Epithelial cell of esophagus (primary cell): Measurements from ENCODE around the gene SWSAP1.

ENCODE experiments used
- DNase-seq: peaks from one replicate; pipeline ENCODE4 v3.0.0; 2010; ENCODE audit warnings: low read depth
- H3K4me3 ChIP-seq: 2 replicates; pipeline ENCODE4 v1.5.1; 2011; ENCODE audit warnings: mild to moderate bottlenecking, low read length, control low read depth
- TF ChIP-seq, protein P1 (sequence below): IDR thresholded peaks from 2 replicates; pipeline ENCODE4 v1.5.1; 2011; ENCODE audit warnings: low read depth, mild to moderate bottlenecking, low read length, control low read depth, inconsistent platforms; ENCODE audit not compliant: insufficient read depth; ENCODE audit errors: missing control alignments

Gene SWSAP1

GRCh38 chr19:11356074-11356397 is 18.4 kb upstream of the SWSAP1 start:
- TF ChIP-seq, protein P1, sequence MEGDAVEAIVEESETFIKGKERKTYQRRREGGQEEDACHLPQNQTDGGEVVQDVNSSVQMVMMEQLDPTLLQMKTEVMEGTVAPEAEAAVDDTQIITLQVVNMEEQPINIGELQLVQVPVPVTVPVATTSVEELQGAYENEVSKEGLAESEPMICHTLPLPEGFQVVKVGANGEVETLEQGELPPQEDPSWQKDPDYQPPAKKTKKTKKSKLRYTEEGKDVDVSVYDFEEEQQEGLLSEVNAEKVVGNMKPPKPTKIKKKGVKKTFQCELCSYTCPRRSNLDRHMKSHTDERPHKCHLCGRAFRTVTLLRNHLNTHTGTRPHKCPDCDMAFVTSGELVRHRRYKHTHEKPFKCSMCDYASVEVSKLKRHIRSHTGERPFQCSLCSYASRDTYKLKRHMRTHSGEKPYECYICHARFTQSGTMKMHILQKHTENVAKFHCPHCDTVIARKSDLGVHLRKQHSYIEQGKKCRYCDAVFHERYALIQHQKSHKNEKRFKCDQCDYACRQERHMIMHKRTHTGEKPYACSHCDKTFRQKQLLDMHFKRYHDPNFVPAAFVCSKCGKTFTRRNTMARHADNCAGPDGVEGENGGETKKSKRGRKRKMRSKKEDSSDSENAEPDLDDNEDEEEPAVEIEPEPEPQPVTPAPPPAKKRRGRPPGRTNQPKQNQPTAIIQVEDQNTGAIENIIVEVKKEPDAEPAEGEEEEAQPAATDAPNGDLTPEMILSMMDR = no peak
- no peak for DNase-seq
- peak overlapping the region; percentile 63 for H3K4me3 ChIP-seq

DNA sequence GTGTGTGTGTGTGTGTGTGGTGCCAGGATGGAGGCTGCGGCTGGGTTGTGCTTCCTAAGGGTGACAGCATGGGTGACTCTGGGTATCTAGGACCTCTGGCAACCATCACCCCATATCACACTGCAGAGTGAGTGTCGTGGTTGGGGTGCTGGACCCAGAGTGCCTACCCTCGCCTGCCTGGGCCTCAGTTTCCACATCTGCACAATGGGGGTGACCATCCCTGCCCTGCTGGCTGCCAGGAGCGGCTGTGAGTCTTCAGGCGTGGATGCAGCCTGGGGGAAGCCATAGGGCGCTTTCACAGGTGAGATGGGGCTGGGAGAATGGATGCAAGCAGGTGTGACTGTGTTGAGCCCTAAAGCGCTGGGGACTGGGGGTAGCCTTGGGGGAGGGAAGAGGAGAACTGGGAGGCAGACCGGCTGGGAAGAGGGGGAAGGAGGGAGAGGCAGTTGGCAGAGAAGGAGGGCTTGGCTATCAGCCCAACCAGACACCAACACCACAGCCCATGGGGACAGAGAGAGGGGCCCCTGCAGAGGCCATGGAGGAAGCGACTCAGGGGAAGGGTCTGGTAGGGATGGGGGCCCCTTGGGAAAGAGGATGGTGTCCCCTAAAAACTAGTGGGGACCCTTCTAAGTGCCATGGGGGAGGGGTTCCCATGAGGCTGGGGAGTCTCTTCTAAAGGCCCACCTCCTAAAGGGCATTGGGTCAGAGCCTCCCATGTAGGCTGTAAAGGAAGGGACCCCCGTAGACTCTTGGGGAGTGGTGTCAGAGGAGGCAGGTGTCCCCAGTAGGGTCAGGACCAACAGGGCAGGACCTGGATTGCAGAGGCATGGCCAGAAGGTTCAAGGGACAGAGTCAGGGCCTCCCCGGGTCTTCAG is 17.6 kb upstream of the SWSAP1 start:
- H3K4me3 ChIP-seq = no peak overlapping the region
- TF ChIP-seq, protein P1 = no peak
- no peak for DNase-seq

DNA sequence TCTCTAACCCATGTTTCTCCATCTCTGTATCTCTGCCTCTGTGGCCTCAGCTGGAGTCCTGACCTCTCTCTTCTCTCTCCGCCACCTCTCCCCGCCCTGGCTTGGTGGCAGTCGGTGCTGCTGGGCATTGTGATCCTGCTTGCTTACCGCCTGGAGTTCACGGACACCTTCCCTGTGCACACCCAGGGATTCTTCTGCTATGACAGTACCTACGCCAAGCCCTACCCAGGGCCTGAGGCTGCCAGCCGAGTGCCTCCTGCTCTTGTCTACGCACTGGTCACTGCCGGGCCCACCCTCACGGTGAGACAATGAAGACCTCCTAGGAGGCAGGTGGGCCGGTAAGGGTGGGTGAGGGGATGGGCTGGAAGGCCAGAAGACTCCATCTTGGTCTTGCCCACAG is 15.0 kb upstream of the SWSAP1 start:
- no peak overlapping the region for H3K4me3 ChIP-seq
- DNase-seq = peak; percentile 53
- TF ChIP-seq, protein P1 = no peak

GRCh38 chr19:11361037-11361770 is 13.3 kb upstream of the SWSAP1 start:
- DNase-seq = peak; percentile 38
- no peak overlapping the region for H3K4me3 ChIP-seq
- TF ChIP-seq, protein P1 = no peak

DNA sequence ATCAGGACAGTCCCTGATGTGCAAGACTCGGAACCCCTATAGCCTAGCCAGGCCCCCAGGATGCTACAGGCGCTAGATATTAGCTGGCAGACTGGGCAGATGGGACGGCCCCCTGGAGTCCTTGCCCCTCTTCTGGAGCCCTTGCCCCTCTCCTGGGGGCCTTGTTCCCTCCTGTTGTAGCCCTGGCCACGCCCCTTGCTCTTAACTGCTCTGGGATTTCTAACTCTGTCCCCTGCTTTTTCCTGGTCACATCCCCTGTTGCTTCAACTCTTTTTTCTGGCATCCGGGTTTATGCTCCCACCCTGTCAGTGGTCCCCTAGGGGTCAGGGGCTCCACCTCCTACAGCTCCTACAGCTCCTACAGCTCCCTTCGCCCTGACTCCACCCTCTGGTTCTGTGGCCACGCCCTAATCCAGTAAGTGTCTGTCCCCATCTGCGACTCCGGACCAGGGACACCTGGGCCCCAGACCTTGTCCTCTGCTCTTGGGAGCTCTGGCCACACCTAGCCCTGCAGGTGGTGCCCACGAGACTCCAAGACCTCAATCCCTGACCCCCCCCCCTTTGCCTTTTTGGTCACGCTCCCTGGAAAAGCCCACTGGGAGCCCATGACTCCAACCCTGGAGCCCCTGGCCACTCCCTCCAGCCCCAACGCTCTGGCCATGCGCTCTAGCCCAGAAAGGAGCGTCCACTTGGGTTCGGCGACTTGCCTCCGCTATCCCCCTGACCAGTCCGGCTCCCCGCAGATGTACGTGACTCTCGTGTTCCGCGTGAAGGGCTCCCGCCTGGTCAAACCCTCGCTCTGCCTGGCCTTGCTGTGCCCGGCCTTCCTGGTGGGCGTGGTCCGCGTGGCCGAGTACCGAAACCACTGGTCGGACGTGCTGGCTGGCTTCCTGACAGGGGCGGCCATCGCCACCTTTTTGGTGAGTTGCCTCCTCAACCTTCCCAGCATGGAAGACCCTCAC is 12.4 kb upstream of the SWSAP1 start:
- H3K4me3 ChIP-seq = no peak overlapping the region
- no peak for DNase-seq
- TF ChIP-seq, protein P1 = no peak

DNA sequence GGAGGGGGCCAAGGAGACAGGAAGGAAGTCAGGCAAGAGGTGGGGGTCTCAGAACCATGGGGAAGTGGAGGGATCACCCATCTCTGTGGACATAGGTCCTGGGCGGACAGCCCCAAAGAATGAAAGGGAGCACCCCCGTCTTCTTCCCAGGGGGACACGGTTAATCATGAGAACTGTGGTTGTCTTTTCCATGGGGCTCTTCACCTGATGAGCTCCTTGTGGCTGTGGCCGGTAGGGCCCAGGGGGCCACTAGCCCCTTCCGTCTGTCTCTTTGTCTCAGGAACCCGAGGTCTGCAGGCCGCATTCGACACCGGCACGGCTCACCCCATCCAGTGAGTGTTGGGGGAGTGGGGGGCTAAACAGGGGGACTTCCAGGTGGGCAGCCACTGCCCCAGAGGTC is 10.6 kb upstream of the SWSAP1 start:
- TF ChIP-seq, protein P1 = no peak
- DNase-seq = no peak
- no peak overlapping the region for H3K4me3 ChIP-seq
